Right lobe of liver (tissue), 4 donors: ENCODE results near the gene R3HDM4.

ENCODE experiments used
- POLR2A ChIP-seq: fragments of 450-650 bp; IDR thresholded peaks from one replicate; pipeline ENCODE4 v1.6.1; 2017; ENCODE audit warnings: antibody characterized with exemption, mild to moderate bottlenecking
- TF ChIP-seq, protein P1 (sequence below), 4 donors: fragments of 200-600 bp in 3 of 4; fragments of 450-650 bp in 1 of 4; IDR thresholded peaks; one replicate each; pipeline versions ENCODE4 v1.5.1 to v1.8.0; 2016 to 2022; ENCODE audit warnings: antibody characterized with exemption in 4 of 4, mild to moderate bottlenecking in 2 of 4
- donor health status: DM: no; HTN: no; CAD: no.
- donor health status: DM: no; HTN: no; CAD: no.
- donor health status: DM: no; HTN: yes; CAD: no.

DNA sequence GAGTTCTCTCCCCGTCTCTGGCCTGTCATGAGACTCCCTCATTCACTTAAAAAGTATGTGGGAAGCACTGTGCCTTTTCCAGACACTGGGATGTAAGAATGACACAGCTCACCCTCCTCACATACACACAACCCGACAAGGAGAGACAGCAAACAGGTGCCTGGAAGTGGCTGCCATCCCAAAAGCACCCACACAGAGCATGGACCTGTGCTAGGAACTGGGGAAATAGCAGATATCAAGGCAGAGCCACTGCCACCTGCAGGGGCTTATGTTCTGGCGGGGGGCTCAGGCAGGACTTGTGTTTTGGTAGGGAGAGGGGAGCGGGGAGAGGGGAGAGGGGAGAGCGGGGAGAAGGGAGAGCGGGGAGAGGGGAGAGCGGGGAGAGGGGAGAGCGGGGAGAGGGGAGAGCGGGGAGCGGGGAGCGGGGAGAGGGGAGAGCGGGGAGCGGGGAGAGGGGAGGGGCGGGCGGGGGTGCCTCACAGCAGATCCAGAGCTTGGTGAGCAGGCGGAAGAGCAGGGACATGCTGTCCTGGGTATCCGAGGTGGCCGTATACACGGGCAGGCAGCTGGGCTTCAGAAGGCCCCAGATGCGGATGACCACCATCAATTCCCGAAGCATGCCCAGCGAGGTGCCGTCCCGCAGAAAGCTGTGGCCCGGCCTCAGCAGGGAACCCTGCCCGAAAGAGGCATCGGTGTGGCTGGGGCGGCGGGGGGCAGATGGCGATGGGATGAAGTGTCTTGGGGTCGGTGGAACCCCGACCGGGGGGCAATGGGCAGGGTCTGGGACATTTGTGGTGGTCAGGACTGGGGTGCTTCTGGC, 41.4 kb downstream of the R3HDM4 start:
- TF ChIP-seq, protein P1, sequence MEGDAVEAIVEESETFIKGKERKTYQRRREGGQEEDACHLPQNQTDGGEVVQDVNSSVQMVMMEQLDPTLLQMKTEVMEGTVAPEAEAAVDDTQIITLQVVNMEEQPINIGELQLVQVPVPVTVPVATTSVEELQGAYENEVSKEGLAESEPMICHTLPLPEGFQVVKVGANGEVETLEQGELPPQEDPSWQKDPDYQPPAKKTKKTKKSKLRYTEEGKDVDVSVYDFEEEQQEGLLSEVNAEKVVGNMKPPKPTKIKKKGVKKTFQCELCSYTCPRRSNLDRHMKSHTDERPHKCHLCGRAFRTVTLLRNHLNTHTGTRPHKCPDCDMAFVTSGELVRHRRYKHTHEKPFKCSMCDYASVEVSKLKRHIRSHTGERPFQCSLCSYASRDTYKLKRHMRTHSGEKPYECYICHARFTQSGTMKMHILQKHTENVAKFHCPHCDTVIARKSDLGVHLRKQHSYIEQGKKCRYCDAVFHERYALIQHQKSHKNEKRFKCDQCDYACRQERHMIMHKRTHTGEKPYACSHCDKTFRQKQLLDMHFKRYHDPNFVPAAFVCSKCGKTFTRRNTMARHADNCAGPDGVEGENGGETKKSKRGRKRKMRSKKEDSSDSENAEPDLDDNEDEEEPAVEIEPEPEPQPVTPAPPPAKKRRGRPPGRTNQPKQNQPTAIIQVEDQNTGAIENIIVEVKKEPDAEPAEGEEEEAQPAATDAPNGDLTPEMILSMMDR (IDR thresholded peaks at IDR 0.05) = no peak
- TF ChIP-seq POLR2A = no peak
